Measurements from ENCODE around the gene FAM25C. TPM values are rescaled to one million over a fixed set of nuclear protein-coding genes. Genes with fewer than 3 reads are reported as not detected.
A peak's percentile ranks its signal among the peaks of the same experiment; 100 is the strongest.
"Not testable (repeated sequence)": the region's sequence is repeated elsewhere in the genome, so short reads cannot be mapped to it uniquely, and the experiment has no call there.

Gene FAM25C
- total RNA-seq: not detected
- not detected for polyA plus RNA-seq

- not testable (repeated sequence) for H3K4me1 Mint-ChIP-seq, H3K27ac Mint-ChIP-seq
These were observed at the start of gene FAM25C for GRCh38 chr10:47999691-48000090. Gene FAM25C (minus strand): TSS chr10:47999791. CDS start chr10:47999765, 26 bp downstream.

GRCh38 chr10:48044557-48044956 is 45.0 kb upstream of the FAM25C start:
- DNase-seq; H3K4me1 Mint-ChIP-seq; H3K27ac ChIP-seq (ENCODE audit: low read depth, low read length); H3K4me3 ChIP-seq (ENCODE audit: low read length in 2 of 2); H3K27ac Mint-ChIP-seq; H3K27me3 ChIP-seq (ENCODE audit: insufficient read depth, low read length); H3K36me3 ChIP-seq (ENCODE audit: insufficient read depth, low read length); H3K4me1 ChIP-seq (ENCODE audit: insufficient read depth, low read length); H3K27me3 Mint-ChIP-seq; H3K9me3 ChIP-seq (ENCODE audit: control insufficient read depth in 1 of 2, low read length in 2 of 2); POLR2A ChIA-PET (ENCODE audit: partially characterized antibody); CTCF ChIA-PET (ENCODE audit: partially characterized antibody); H3K4me3 Mint-ChIP-seq; intact Hi-C loops (cut with micrococcal nuclease); H3K36me3 Mint-ChIP-seq; H3K9me3 Mint-ChIP-seq: not testable (repeated sequence)

More at GRCh38 chr10:47999691-48000090, at the start of gene FAM25C:
- H3K9me3 Mint-ChIP-seq; H3K27me3 ChIP-seq (ENCODE audit: insufficient read depth, low read length); H3K4me1 ChIP-seq (ENCODE audit: insufficient read depth, low read length); DNase-seq; H3K27ac ChIP-seq (ENCODE audit: low read depth, low read length); H3K36me3 Mint-ChIP-seq; H3K9me3 ChIP-seq (ENCODE audit: control insufficient read depth in 1 of 2, low read length in 2 of 2); H3K4me3 Mint-ChIP-seq; intact Hi-C loops (cut with micrococcal nuclease); POLR2A ChIA-PET (ENCODE audit: partially characterized antibody); H3K36me3 ChIP-seq (ENCODE audit: insufficient read depth, low read length); H3K27me3 Mint-ChIP-seq; H3K4me3 ChIP-seq (ENCODE audit: low read length in 2 of 2); CTCF ChIA-PET (ENCODE audit: partially characterized antibody): not testable (repeated sequence)

- H3K36me3 Mint-ChIP-seq; H3K27ac Mint-ChIP-seq; H3K27me3 ChIP-seq (ENCODE audit: insufficient read depth, low read length); H3K9me3 ChIP-seq (ENCODE audit: control insufficient read depth in 1 of 2, low read length in 2 of 2); H3K4me1 Mint-ChIP-seq; H3K4me3 ChIP-seq (ENCODE audit: low read length in 2 of 2); H3K9me3 Mint-ChIP-seq; H3K36me3 ChIP-seq (ENCODE audit: insufficient read depth, low read length); intact Hi-C loops (cut with micrococcal nuclease); DNase-seq; CTCF ChIA-PET (ENCODE audit: partially characterized antibody); POLR2A ChIA-PET (ENCODE audit: partially characterized antibody); H3K4me1 ChIP-seq (ENCODE audit: insufficient read depth, low read length); H3K4me3 Mint-ChIP-seq; H3K27ac ChIP-seq (ENCODE audit: low read depth, low read length); H3K27me3 Mint-ChIP-seq: not testable (repeated sequence)
These were observed 31.8 kb upstream of the FAM25C start for GRCh38 chr10:48031390-48031789.

GRCh38 chr10:48002306-48002705 is 2.7 kb upstream of the FAM25C start:
- H3K27ac ChIP-seq (ENCODE audit: low read depth, low read length); H3K4me3 ChIP-seq (ENCODE audit: low read length in 2 of 2); H3K36me3 Mint-ChIP-seq; H3K27me3 Mint-ChIP-seq; CTCF ChIA-PET (ENCODE audit: partially characterized antibody); intact Hi-C loops (cut with micrococcal nuclease); POLR2A ChIA-PET (ENCODE audit: partially characterized antibody); H3K4me1 ChIP-seq (ENCODE audit: insufficient read depth, low read length); H3K4me1 Mint-ChIP-seq; H3K36me3 ChIP-seq (ENCODE audit: insufficient read depth, low read length); H3K27me3 ChIP-seq (ENCODE audit: insufficient read depth, low read length); H3K9me3 Mint-ChIP-seq; DNase-seq; H3K9me3 ChIP-seq (ENCODE audit: control insufficient read depth in 1 of 2, low read length in 2 of 2); H3K4me3 Mint-ChIP-seq; H3K27ac Mint-ChIP-seq: not testable (repeated sequence)

GRCh38 chr10:47994045-47994444 is 5.5 kb downstream of the FAM25C start:
- POLR2A ChIA-PET (ENCODE audit: partially characterized antibody); H3K4me3 ChIP-seq (ENCODE audit: low read length in 2 of 2); H3K4me3 Mint-ChIP-seq; H3K27ac Mint-ChIP-seq; H3K27ac ChIP-seq (ENCODE audit: low read depth, low read length); DNase-seq; H3K4me1 ChIP-seq (ENCODE audit: insufficient read depth, low read length); H3K27me3 Mint-ChIP-seq; H3K9me3 ChIP-seq (ENCODE audit: control insufficient read depth in 1 of 2, low read length in 2 of 2); H3K36me3 ChIP-seq (ENCODE audit: insufficient read depth, low read length); CTCF ChIA-PET (ENCODE audit: partially characterized antibody); H3K27me3 ChIP-seq (ENCODE audit: insufficient read depth, low read length); intact Hi-C loops (cut with micrococcal nuclease); H3K9me3 Mint-ChIP-seq; H3K36me3 Mint-ChIP-seq; H3K4me1 Mint-ChIP-seq: not testable (repeated sequence)

- not testable (repeated sequence) for H3K27ac ChIP-seq (ENCODE audit: low read depth, low read length); H3K36me3 ChIP-seq (ENCODE audit: insufficient read depth, low read length)
- DNase-seq: peak in 1 of 5 donors; percentile 14
These were observed 7.0 kb downstream of the FAM25C start for GRCh38 chr10:47992560-47992959.

GRCh38 chr10:47991706-47992105 is 7.9 kb downstream of the FAM25C start:
- intact Hi-C loops (cut with micrococcal nuclease); POLR2A ChIA-PET (ENCODE audit: partially characterized antibody); H3K36me3 Mint-ChIP-seq; H3K27ac ChIP-seq (ENCODE audit: low read depth, low read length); H3K4me3 Mint-ChIP-seq; H3K27me3 ChIP-seq (ENCODE audit: insufficient read depth, low read length); H3K27me3 Mint-ChIP-seq; H3K36me3 ChIP-seq (ENCODE audit: insufficient read depth, low read length); H3K4me1 ChIP-seq (ENCODE audit: insufficient read depth, low read length); H3K4me1 Mint-ChIP-seq; DNase-seq; H3K9me3 ChIP-seq (ENCODE audit: control insufficient read depth in 1 of 2, low read length in 2 of 2); CTCF ChIA-PET (ENCODE audit: partially characterized antibody); H3K4me3 ChIP-seq (ENCODE audit: low read length in 2 of 2); H3K9me3 Mint-ChIP-seq; H3K27ac Mint-ChIP-seq: not testable (repeated sequence)

More at GRCh38 chr10:47992560-47992959, 7.0 kb downstream of the FAM25C start:
- H3K9me3 ChIP-seq (ENCODE audit: control insufficient read depth in 1 of 2, low read length in 2 of 2); POLR2A ChIA-PET (ENCODE audit: partially characterized antibody); H3K9me3 Mint-ChIP-seq; H3K4me1 Mint-ChIP-seq; CTCF ChIA-PET (ENCODE audit: partially characterized antibody); H3K36me3 Mint-ChIP-seq; H3K4me3 ChIP-seq (ENCODE audit: low read length in 2 of 2); H3K27ac Mint-ChIP-seq; H3K27me3 Mint-ChIP-seq; intact Hi-C loops (cut with micrococcal nuclease); H3K4me1 ChIP-seq (ENCODE audit: insufficient read depth, low read length); H3K4me3 Mint-ChIP-seq; H3K27me3 ChIP-seq (ENCODE audit: insufficient read depth, low read length): not testable (repeated sequence)

GRCh38 chr10:47990097-47990496 is 9.5 kb downstream of the FAM25C start:
- H3K27me3 Mint-ChIP-seq; H3K36me3 ChIP-seq (ENCODE audit: insufficient read depth, low read length); H3K4me1 ChIP-seq (ENCODE audit: insufficient read depth, low read length); DNase-seq; H3K4me1 Mint-ChIP-seq; H3K36me3 Mint-ChIP-seq; H3K27me3 ChIP-seq (ENCODE audit: insufficient read depth, low read length); H3K27ac Mint-ChIP-seq; H3K9me3 Mint-ChIP-seq; H3K27ac ChIP-seq (ENCODE audit: low read depth, low read length); H3K9me3 ChIP-seq (ENCODE audit: control insufficient read depth in 1 of 2, low read length in 2 of 2); H3K4me3 ChIP-seq (ENCODE audit: low read length in 2 of 2); H3K4me3 Mint-ChIP-seq; POLR2A ChIA-PET (ENCODE audit: partially characterized antibody); CTCF ChIA-PET (ENCODE audit: partially characterized antibody); intact Hi-C loops (cut with micrococcal nuclease): not testable (repeated sequence)

Measured in CD4-positive, alpha-beta memory T cell (primary cell).